Mesendoderm (in vitro differentiated cells): ENCODE results near the gene MYZAP.

Experiments
- DNase-seq: peaks from one replicate; pipeline ENCODE4 v3.0.0; 2013
- H2AK5ac ChIP-seq: 2 replicates; pipeline ENCODE4 v1.6.1; 2013; ENCODE audit warnings: low read length, inconsistent platforms
- H2BK120ac ChIP-seq: 2 replicates; pipeline ENCODE4 v1.6.1; 2013; ENCODE audit warnings: low read depth, mild to moderate bottlenecking, low read length, moderate library complexity, mixed read lengths
- H2BK15ac ChIP-seq: replicated peaks from 2 replicates; pipeline ENCODE4 v1.6.1; 2013; ENCODE audit warnings: low read depth, mild to moderate bottlenecking, moderate library complexity
- H2BK5ac ChIP-seq: 2 replicates; pipeline ENCODE4 v1.6.1; 2013; ENCODE audit warnings: low read length, inconsistent platforms
- H3K18ac ChIP-seq: 2 replicates; pipeline ENCODE4 v1.6.1; 2013; ENCODE audit warnings: mild to moderate bottlenecking, low read length, mixed read lengths
- H3K23ac ChIP-seq: one replicate; pipeline ENCODE4 v1.6.1; 2013; ENCODE audit warnings: low read length
- H3K27ac ChIP-seq: 2 replicates; pipeline ENCODE4 v1.5.1; 2013; ENCODE audit warnings: low read depth, mild to moderate bottlenecking, inconsistent platforms, low read length, moderate library complexity
- H3K27me3 ChIP-seq: 2 replicates; pipeline ENCODE4 v1.6.1; 2013; ENCODE audit warnings: low read length, control low read depth, mild to moderate bottlenecking, inconsistent platforms; ENCODE audit not compliant: insufficient read depth, poor library complexity
- H3K36me3 ChIP-seq: 2 replicates; pipeline ENCODE4 v1.6.1; 2013; ENCODE audit warnings: low read length, inconsistent platforms; ENCODE audit not compliant: control insufficient read depth, insufficient read depth
- H3K4ac ChIP-seq: one replicate; pipeline ENCODE4 v1.6.1; 2013; ENCODE audit warnings: low read depth, mild to moderate bottlenecking, low read length, moderate library complexity
- H3K4me1 ChIP-seq: 2 replicates; pipeline ENCODE4 v1.6.1; 2013; ENCODE audit warnings: low read depth, low read length, inconsistent platforms; ENCODE audit not compliant: control insufficient read depth
- H3K4me2 ChIP-seq: 2 replicates; pipeline ENCODE4 v1.6.1; 2013; ENCODE audit warnings: low read length
- H3K4me3 ChIP-seq: 2 replicates; pipeline ENCODE4 v1.5.1; 2013; ENCODE audit warnings: mild to moderate bottlenecking, low read length
- H3K56ac ChIP-seq: one replicate; pipeline ENCODE4 v1.6.1; 2013; ENCODE audit warnings: low read length
- H3K79me1 ChIP-seq: 2 replicates; pipeline ENCODE4 v1.6.1; 2013; ENCODE audit warnings: low read length, inconsistent platforms
- H3K79me2 ChIP-seq: 2 replicates; pipeline ENCODE4 v1.6.1; 2013; ENCODE audit warnings: mild to moderate bottlenecking, low read length; ENCODE audit not compliant: control insufficient read depth, insufficient read depth
- H3K9ac ChIP-seq: 2 replicates; pipeline ENCODE4 v1.6.1; 2013; ENCODE audit warnings: low read length, inconsistent platforms
- H4K5ac ChIP-seq: one replicate; pipeline ENCODE4 v1.6.1; 2013; ENCODE audit warnings: low read length
- H4K8ac ChIP-seq: one replicate; pipeline ENCODE4 v1.6.1; 2013; ENCODE audit warnings: low read depth, mild to moderate bottlenecking, control low read depth, low read length, moderate library complexity
- WGBS: extraction: QIAGEN DNeasy Blood & Tissue Kit; methylation state at CpG from one replicate; pipeline ENCODE4 v1.1.7; 2013; ENCODE audit warnings: low lambda C conversion rate, missing lambda C conversion rate; ENCODE audit not compliant: insufficient coverage; ENCODE audit errors: extremely low coverage; 5-methylcytosine and 5-hydroxymethylcytosine counted together

The MYZAP gene

DNA sequence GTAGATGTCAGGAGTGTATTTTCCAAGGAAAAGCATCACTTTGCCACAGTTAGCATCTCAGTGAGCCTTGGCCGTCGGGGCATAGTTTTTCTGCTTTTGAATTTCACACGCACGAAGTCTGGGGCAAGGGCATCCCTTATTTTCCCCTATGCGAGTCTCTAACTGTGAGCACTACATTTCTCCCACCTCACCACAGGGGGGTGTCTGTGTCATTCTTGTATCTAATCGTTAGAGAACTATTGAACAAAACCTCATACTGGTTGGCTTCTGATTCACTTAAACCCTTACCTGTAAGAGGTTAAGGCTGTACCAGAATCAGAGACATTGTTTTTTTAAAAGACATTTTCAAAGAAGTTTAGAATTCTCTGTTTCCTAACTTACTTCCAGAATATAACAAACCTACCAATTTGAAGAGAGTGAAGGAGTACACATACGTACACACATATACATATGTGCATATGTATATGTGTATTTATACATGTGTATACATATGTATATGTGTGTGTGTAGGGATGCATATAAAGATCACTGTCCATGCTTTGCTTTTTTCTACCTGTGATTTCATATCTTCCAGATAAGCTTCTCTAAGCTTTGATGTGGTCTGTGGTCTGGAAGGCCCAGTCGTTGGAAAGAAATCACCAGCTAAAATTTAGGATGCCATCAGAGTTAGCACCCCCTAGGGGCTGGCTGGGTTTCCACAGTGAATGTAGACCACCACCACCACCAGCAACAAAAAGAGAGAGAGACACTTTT lies 49.4 kb downstream of the MYZAP start:
- H3K4me1 ChIP-seq: no peaks in the 10 kb centered on the region
- no peak overlapping the region for H4K5ac ChIP-seq
- H3K27me3 ChIP-seq: no peaks in the 10 kb centered on the region
- H3K56ac ChIP-seq: no peak overlapping the region
- no peak overlapping the region for H3K9ac ChIP-seq
- no peak overlapping the region for H2BK120ac ChIP-seq
- no peaks in the 10 kb centered on the region for H3K36me3 ChIP-seq
- H3K23ac ChIP-seq: no peak overlapping the region
- H3K18ac ChIP-seq: no peak overlapping the region
- peak; percentile 47 for DNase-seq
- H2BK15ac ChIP-seq: no peak overlapping the region
- no peaks in the 10 kb centered on the region for H3K79me2 ChIP-seq
- H3K4ac ChIP-seq: no peak overlapping the region
- H3K27ac ChIP-seq: no peak overlapping the region
- no peaks in the 10 kb centered on the region for H3K79me1 ChIP-seq
- no peak overlapping the region for H2BK5ac ChIP-seq
- WGBS: no CpG with 5 or more reads among the region's 8 CpGs
- H4K8ac ChIP-seq: no peak overlapping the region
- H3K4me2 ChIP-seq: no peak overlapping the region
- no peak overlapping the region for H3K4me3 ChIP-seq
- no peak overlapping the region for H2AK5ac ChIP-seq

DNA sequence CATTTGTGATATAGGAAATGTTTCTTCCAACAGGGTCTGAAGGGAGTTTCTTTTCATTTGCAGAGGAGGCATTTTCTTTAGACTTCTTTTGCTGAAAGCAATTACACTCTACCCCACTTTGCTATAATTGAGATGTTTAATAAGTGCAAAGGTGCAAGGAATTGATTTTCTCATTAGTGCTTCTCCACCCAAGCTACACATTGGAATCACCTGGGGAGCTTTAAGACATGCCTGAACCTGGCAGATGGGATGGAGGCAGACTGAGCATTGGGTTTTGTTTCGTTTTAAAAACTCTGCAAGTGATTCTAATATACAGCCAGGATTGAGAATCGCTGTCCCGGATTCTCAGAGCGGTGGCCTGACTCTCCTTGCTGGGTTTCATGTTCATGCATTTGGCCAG lies 52.1 kb downstream of the MYZAP start:
- H2AK5ac ChIP-seq: no peak overlapping the region
- no peak overlapping the region for H4K8ac ChIP-seq
- no peak overlapping the region for H2BK5ac ChIP-seq
- no peak overlapping the region for H3K4ac ChIP-seq
- no peak overlapping the region for H3K4me2 ChIP-seq
- WGBS: no CpG with 5 or more reads among the region's 4 CpGs
- no peak overlapping the region for H2BK120ac ChIP-seq
- no peak overlapping the region for H3K9ac ChIP-seq
- no peak overlapping the region for H3K23ac ChIP-seq
- no peaks in the 10 kb centered on the region for H3K79me2 ChIP-seq
- H3K27ac ChIP-seq: no peak overlapping the region
- DNase-seq: no peak
- no peak overlapping the region for H4K5ac ChIP-seq
- no peak overlapping the region for H3K4me3 ChIP-seq
- H3K18ac ChIP-seq: no peak overlapping the region
- no peak overlapping the region for H2BK15ac ChIP-seq
- H3K4me1 ChIP-seq: no peaks in the 10 kb centered on the region
- H3K36me3 ChIP-seq: no peaks in the 10 kb centered on the region
- H3K56ac ChIP-seq: no peak overlapping the region
- H3K27me3 ChIP-seq: no peaks in the 10 kb centered on the region
- no peaks in the 10 kb centered on the region for H3K79me1 ChIP-seq

DNA sequence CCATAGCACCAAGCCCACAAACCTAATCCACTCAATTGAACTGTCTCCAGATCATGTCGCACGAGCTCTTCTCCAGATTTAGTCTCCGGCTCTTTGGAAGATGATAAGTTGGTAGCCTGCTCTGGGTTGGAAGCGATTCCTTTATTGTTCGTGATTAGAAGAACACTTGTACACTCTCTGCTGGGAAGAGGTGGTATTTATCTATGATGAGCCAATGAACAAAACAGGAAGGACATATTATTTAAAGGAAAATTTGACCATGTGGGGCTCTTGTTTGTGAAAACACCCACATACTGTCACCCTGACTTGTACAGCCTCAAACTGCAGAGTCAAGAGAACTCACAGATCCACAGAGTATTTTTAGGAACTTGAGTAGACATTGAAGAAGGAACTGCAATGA lies 54.4 kb downstream of the MYZAP start:
- Histone ChIP-seq H3K56ac (no peak overlapping the region), H2BK120ac (no peak overlapping the region), H3K4me2 (no peak overlapping the region), H3K36me3 (no peaks in the 10 kb centered on the region), H2AK5ac (no peak overlapping the region), H3K4ac (no peak overlapping the region), H4K5ac (no peak overlapping the region), H3K79me2 (no peaks in the 10 kb centered on the region), H2BK5ac (no peak overlapping the region), H3K18ac (no peak overlapping the region), H3K27ac (no peak overlapping the region), H2BK15ac (no peak overlapping the region), H3K4me1 (no peaks in the 10 kb centered on the region), H3K23ac (no peak overlapping the region), H3K4me3 (no peak overlapping the region), H3K27me3 (no peaks in the 10 kb centered on the region), H3K79me1 (no peaks in the 10 kb centered on the region), H3K9ac (no peak overlapping the region), H4K8ac (no peak overlapping the region)
- no CpG with 5 or more reads among the region's 5 CpGs for WGBS
- no peak for DNase-seq

GRCh38 chr15:57647071-57647790 lies 55.5 kb downstream of the MYZAP start:
- Histone ChIP-seq H4K8ac (no peak overlapping the region), H2BK15ac (no peak overlapping the region), H2AK5ac (no peak overlapping the region), H3K56ac (no peak overlapping the region), H3K27ac (no peak overlapping the region), H3K4me2 (no peak overlapping the region), H3K36me3 (no peaks in the 10 kb centered on the region), H4K5ac (no peak overlapping the region), H3K27me3 (no peaks in the 10 kb centered on the region), H3K18ac (no peak overlapping the region), H3K4ac (no peak overlapping the region), H3K79me1 (no peaks in the 10 kb centered on the region), H3K4me3 (no peak overlapping the region), H3K4me1 (no peaks in the 10 kb centered on the region), H3K79me2 (no peaks in the 10 kb centered on the region), H3K9ac (no peak overlapping the region), H2BK5ac (no peak overlapping the region), H2BK120ac (no peak overlapping the region), H3K23ac (no peak overlapping the region)
- DNase-seq: no peak
- no CpG with 5 or more reads among the region's 6 CpGs for WGBS

DNA sequence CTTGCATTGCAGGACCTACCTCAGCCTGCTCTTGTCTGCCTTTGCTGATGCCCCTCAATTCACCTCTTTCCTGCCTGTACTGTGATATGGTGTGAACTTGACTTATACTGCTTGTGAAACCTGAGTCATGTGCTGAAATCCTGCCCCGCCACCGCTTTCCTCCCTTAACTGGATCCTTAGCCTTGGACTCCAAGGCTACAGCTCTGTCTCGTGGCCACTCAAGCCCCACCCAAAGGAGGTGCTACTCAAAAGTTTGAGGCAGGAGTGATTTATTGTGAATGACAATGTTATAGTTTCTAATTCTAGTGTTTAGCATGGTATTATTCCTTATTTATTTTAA lies 56.1 kb downstream of the MYZAP start:
- Histone ChIP-seq H3K36me3 (no peaks in the 10 kb centered on the region), H3K18ac (no peak overlapping the region), H4K8ac (no peak overlapping the region), H3K27me3 (no peaks in the 10 kb centered on the region), H3K4ac (no peak overlapping the region), H3K56ac (no peak overlapping the region), H3K23ac (no peak overlapping the region), H3K4me1 (no peaks in the 10 kb centered on the region), H3K9ac (no peak overlapping the region), H3K27ac (no peak overlapping the region), H3K4me3 (no peak overlapping the region), H3K79me2 (no peaks in the 10 kb centered on the region), H2AK5ac (no peak overlapping the region), H4K5ac (no peak overlapping the region), H3K4me2 (no peak overlapping the region), H2BK15ac (no peak overlapping the region), H3K79me1 (no peaks in the 10 kb centered on the region), H2BK5ac (no peak overlapping the region), H2BK120ac (no peak overlapping the region)
- peak; percentile 29 for DNase-seq
- no CpG with 5 or more reads among the region's 3 CpGs for WGBS
